ENCODE data around the gene RNF183.
A peak's percentile ranks its signal among the peaks of the same experiment; 100 is the strongest.
"Not testable (repeated sequence)": the region's sequence is repeated elsewhere in the genome, so short reads cannot be mapped to it uniquely, and the experiment has no call there.

Gene RNF183

GRCh38 chr9:113315231-113315630 lies 12.1 kb upstream of the RNF183 start:
- DNase-seq: no peak

- no peak for DNase-seq
Observed at GRCh38 chr9:113313261-113313660, 10.1 kb upstream of the RNF183 start.

GRCh38 chr9:113311961-113312360 lies 8.8 kb upstream of the RNF183 start:
- DNase-seq: no peak

GRCh38 chr9:113310538-113310937 lies 7.4 kb upstream of the RNF183 start:
- no peak for DNase-seq

- no peak for DNase-seq
Observed at GRCh38 chr9:113309204-113309813, 6.1 kb upstream of the RNF183 start.

GRCh38 chr9:113307396-113307975 lies 4.3 kb upstream of the RNF183 start:
- DNase-seq: no peak

- DNase-seq: no peak
Observed at GRCh38 chr9:113306566-113306965, 3.4 kb upstream of the RNF183 start.

GRCh38 chr9:113301548-113301947 lies 1.6 kb downstream of the RNF183 start:
- DNase-seq: no peak

GRCh38 chr9:113299800-113300292 lies 3.3 kb downstream of the RNF183 start:
- DNase-seq: no peak

GRCh38 chr9:113298924-113299770 lies 4.0 kb downstream of the RNF183 start:
- DNase-seq: no peak

- DNase-seq: no peak
Observed at GRCh38 chr9:113298311-113298710, 4.9 kb downstream of the RNF183 start.

- no peak for DNase-seq
Observed at GRCh38 chr9:113296796-113297558, 6.2 kb downstream of the RNF183 start.

GRCh38 chr9:113296247-113296646 lies 6.9 kb downstream of the RNF183 start:
- DNase-seq: not testable (repeated sequence)

GRCh38 chr9:113293285-113293878 lies 9.8 kb downstream of the RNF183 start:
- DNase-seq: no peak

GRCh38 chr9:113290052-113290607 lies 13.0 kb downstream of the RNF183 start:
- DNase-seq: no peak

- DNase-seq: no peak
Observed at GRCh38 chr9:113289091-113289490, 14.1 kb downstream of the RNF183 start.

GRCh38 chr9:113281356-113281755 lies 21.8 kb downstream of the RNF183 start:
- no peak for DNase-seq

- DNase-seq: no peak
Observed at GRCh38 chr9:113278840-113279239, 24.3 kb downstream of the RNF183 start.

- peak; percentile 100 for DNase-seq
Observed at GRCh38 chr9:113275157-113276131, 27.7 kb downstream of the RNF183 start, which contains the start of the genes CDC26 and PRPF4. Gene CDC26 (minus strand): TSS chr9:113275572. CDS start chr9:113272507, 3,065 bp downstream. Gene PRPF4 (plus strand): TSS chr9:113275658. CDS start chr9:113275744, 86 bp downstream.

- no peak for DNase-seq
Observed at GRCh38 chr9:113274474-113275156, 28.6 kb downstream of the RNF183 start.
